Dermis microvascular lymphatic vessel endothelial cell (primary cell): ENCODE data around the gene HBM. TPM values are rescaled to one million over a fixed set of nuclear protein-coding genes. Genes with fewer than 3 reads are reported as not detected.
"Not testable (repeated sequence)": the region's sequence is repeated elsewhere in the genome, so short reads cannot be mapped to it uniquely, and the experiment has no call there.

Source experiments
- DNase-seq, 2 donors: peaks; one replicate each; pipeline versions ENCODE4 v3.0.0 to v3.0.0-alpha.2; 2010; ENCODE audit warnings: low read depth in 2 of 2
- total RNA-seq: library from RNA; depleted of rRNA; stranded (reverse); fragments of >200 nt; gene quantifications from 2 replicates; pipeline ENCODE4 v1.2.1, GENCODE V29; 2014

The HBM gene
- total RNA-seq, 1 donor from 2014 or later = not detected

DNA sequence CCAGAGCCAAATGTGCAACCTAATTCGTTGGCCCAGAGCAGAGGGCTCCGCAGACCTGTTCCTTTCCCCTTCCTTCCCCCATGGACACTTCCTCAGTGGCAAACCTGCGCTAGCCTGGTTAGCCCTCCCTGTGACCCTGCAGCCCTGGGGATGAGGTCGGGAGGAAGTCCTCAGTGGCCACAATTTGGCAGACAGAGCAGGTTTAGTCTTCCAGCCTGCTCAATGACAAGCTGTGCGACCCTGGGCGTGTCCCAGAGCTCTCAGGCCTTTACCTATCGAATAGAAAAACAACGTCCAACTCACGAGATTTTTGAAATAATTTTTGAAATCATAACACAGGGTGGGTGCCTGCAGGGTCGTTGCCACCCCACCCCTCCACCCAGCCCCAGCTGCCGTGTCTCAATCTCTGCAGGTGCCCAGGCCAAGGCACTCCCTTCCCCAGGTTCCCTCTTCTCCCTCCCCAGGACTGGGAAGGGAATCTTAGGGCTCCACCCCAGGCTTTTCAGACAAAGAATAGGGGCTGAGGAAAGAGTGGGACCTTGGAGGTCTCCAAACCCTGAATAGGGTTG, 1.4 kb downstream of the HBM start:
- no peak for DNase-seq

DNA sequence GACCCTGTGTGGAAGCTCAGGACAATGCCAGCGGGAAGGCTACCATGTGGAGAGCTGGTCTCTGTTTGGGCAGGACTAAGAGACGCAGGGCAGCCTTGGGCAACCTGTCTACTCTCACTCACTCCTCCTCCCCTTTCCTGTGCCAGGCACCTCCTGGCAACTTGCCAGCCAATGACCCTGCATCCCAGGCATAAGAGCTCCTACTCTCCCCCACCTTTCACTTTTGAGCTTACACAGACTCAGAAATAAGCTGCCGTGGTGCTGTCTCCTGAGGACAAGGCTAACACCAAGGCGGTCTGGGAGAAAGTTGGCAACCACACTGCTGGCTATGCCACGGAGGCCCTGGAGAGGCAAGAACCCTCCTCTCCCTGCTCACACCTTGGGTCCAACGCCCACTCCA, 2.6 kb downstream of the HBM start:
- no peak for DNase-seq

DNA sequence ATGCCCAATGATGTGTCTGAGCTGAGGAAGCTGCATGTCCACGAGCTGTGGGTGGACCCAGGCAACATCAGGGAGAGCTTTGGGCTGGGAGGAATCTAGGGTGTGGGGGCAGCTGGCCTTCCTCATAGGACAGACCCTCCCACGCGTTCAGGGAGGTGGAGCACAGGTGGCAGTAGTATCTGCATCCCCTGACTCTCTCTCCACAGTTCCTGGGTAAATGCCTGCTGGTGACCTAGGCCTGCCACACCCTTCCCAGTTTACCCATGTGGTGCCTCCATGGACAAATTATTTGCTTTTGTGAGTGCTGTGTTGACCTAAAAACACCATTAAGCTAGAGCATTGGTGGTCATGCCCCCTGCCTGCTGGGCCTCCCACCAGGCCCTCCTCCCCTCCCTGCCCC, 3.2 kb downstream of the HBM start:
- DNase-seq = no peak

DNA sequence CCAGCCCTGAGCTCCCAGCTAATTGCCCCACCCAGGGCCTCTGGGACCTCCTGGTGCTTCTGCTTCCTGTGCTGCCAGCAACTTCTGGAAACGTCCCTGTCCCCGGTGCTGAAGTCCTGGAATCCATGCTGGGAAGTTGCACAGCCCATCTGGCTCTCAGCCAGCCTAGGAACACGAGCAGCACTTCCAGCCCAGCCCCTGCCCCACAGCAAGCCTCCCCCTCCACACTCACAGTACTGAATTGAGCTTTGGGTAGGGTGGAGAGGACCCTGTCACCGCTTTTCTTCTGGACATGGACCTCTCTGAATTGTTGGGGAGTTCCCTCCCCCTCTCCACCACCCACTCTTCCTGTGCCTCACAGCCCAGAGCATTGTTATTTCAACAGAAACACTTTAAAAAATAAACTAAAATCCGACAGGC, 4.3 kb downstream of the HBM start:
- peak in 1 of 2 donors; percentile 21 for DNase-seq

DNA sequence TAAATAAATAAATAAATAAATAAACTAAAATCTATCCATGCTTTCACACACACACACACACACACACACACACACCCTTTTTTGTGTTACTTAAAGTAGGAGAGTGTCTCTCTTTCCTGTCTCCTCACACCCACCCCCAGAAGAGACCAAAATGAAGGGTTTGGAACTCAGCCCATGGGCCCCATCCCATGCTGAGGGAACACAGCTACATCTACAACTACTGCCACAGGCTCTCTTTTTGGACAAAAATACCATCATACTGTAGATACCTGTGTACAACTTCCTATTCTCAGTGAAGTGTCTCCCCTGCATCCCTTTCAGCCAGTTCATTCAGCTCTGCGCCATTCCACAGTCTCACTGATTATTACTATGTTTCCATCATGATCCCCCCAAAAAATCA, 5.0 kb downstream of the HBM start:
- DNase-seq = no peak

DNA sequence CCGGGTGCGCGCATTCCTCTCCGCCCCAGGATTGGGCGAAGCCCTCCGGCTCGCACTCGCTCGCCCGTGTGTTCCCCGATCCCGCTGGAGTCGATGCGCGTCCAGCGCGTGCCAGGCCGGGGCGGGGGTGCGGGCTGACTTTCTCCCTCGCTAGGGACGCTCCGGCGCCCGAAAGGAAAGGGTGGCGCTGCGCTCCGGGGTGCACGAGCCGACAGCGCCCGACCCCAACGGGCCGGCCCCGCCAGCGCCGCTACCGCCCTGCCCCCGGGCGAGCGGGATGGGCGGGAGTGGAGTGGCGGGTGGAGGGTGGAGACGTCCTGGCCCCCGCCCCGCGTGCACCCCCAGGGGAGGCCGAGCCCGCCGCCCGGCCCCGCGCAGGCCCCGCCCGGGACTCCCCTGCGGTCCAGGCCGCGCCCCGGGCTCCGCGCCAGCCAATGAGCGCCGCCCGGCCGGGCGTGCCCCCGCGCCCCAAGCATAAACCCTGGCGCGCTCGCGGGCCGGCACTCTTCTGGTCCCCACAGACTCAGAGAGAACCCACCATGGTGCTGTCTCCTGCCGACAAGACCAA, 6.7 kb downstream of the HBM start, which contains the start of gene HBA2:
Gene HBA2, plus strand, starts transcription at position 503 of the 568 bp plus-strand sequence. Its CDS starts 37 bp downstream, at position 540.
- DNase-seq = not testable (repeated sequence)

DNA sequence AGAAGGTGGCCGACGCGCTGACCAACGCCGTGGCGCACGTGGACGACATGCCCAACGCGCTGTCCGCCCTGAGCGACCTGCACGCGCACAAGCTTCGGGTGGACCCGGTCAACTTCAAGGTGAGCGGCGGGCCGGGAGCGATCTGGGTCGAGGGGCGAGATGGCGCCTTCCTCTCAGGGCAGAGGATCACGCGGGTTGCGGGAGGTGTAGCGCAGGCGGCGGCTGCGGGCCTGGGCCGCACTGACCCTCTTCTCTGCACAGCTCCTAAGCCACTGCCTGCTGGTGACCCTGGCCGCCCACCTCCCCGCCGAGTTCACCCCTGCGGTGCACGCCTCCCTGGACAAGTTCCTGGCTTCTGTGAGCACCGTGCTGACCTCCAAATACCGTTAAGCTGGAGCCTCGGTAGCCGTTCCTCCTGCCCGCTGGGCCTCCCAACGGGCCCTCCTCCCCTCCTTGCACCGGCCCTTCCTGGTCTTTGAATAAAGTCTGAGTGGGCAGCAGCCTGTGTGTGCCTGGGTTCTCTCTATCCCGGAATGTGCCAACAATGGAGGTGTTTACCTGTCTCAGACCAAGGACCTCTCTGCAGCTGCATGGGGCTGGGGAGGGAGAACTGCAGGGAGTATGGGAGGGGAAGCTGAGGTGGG, 7.6 kb downstream of the HBM start:
- not testable (repeated sequence) for DNase-seq

DNA sequence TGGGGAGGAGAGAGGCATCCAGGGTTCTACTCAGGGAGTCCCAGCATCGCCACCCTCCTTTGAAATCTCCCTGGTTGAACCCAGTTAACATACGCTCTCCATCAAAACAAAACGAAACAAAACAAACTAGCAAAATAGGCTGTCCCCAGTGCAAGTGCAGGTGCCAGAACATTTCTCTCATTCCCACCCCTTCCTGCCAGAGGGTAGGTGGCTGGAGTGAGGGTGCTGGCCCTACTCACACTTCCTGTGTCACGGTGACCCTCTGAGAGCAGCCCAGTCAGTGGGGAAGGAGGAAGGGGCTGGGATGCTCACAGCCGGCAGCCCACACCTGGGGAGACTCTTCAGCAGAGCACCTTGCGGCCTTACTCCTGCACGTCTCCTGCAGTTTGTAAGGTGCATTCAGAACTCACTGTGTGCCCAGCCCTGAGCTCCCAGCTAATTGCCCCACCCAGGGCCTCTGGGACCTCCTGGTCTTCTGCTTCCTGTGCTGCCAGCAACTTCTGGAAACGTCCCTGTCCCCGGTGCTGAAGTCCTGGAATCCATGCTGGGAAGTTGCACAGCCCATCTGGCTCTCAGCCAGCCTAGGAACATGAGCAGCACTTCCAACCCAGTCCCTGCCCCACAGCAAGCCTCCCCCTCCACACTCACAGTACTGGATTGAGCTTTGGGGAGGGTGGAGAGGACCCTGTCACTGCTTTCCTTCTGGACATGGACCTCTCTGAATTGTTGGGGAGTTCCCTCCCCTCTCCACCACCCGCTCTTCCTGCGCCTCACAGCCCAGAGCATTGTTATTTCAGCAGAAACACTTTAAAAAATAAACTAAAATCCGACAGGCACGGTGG, 8.4 kb downstream of the HBM start:
- peak in 1 of 2 donors; percentile 26 for DNase-seq

DNA sequence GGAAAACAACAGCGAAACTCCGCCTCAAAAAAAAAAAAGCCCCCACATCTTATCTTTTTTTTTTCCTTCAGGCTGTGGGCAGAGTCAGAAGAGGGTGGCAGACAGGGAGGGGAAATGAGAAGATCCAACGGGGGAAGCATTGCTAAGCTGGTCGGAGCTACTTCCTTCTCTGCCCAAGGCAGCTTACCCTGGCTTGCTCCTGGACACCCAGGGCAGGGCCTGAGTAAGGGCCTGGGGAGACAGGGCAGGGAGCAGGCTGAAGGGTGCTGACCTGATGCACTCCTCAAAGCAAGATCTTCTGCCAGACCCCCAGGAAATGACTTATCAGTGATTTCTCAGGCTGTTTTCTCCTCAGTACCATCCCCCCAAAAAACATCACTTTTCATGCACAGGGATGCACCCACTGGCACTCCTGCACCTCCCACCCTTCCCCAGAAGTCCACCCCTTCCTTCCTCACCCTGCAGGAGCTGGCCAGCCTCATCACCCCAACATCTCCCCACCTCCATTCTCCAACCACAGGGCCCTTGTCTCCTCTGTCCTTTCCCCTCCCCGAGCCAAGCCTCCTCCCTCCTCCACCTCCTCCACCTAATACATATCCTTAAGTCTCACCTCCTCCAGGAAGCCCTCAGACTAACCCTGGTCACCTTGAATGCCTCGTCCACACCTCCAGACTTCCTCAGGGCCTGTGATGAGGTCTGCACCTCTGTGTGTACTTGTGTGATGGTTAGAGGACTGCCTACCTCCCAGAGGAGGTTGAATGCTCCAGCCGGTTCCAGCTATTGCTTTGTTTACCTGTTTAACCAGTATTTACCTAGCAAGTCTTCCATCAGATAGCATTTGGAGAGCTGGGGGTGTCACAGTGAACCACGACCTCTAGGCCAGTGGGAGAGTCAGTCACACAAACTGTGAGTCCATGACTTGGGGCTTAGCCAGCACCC, 9.5 kb downstream of the HBM start:
- no peak for DNase-seq

DNA sequence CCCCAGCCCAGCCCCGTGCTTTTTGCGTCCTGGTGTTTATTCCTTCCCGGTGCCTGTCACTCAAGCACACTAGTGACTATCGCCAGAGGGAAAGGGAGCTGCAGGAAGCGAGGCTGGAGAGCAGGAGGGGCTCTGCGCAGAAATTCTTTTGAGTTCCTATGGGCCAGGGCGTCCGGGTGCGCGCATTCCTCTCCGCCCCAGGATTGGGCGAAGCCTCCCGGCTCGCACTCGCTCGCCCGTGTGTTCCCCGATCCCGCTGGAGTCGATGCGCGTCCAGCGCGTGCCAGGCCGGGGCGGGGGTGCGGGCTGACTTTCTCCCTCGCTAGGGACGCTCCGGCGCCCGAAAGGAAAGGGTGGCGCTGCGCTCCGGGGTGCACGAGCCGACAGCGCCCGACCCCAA, 10.2 kb downstream of the HBM start:
- DNase-seq = not testable (repeated sequence)

DNA sequence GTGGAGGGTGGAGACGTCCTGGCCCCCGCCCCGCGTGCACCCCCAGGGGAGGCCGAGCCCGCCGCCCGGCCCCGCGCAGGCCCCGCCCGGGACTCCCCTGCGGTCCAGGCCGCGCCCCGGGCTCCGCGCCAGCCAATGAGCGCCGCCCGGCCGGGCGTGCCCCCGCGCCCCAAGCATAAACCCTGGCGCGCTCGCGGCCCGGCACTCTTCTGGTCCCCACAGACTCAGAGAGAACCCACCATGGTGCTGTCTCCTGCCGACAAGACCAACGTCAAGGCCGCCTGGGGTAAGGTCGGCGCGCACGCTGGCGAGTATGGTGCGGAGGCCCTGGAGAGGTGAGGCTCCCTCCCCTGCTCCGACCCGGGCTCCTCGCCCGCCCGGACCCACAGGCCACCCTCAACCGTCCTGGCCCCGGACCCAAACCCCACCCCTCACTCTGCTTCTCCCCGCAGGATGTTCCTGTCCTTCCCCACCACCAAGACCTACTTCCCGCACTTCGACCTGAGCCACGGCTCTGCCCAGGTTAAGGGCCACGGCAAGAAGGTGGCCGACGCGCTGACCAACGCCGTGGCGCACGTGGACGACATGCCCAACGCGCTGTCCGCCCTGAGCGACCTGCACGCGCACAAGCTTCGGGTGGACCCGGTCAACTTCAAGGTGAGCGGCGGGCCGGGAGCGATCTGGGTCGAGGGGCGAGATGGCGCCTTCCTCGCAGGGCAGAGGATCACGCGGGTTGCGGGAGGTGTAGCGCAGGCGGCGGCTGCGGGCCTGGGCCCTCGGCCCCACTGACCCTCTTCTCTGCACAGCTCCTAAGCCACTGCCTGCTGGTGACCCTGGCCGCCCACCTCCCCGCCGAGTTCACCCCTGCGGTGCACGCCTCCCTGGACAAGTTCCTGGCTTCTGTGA, 11.0 kb downstream of the HBM start, which contains the start of gene HBA1:
Gene HBA1, plus strand, starts transcription at position 204 of the 906 bp plus-strand sequence. Its CDS starts 37 bp downstream, at position 241.
- not testable (repeated sequence) for DNase-seq

DNA sequence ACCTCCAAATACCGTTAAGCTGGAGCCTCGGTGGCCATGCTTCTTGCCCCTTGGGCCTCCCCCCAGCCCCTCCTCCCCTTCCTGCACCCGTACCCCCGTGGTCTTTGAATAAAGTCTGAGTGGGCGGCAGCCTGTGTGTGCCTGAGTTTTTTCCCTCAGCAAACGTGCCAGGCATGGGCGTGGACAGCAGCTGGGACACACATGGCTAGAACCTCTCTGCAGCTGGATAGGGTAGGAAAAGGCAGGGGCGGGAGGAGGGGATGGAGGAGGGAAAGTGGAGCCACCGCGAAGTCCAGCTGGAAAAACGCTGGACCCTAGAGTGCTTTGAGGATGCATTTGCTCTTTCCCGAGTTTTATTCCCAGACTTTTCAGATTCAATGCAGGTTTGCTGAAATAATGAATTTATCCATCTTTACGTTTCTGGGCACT, 11.6 kb downstream of the HBM start:
- no peak for DNase-seq

DNA sequence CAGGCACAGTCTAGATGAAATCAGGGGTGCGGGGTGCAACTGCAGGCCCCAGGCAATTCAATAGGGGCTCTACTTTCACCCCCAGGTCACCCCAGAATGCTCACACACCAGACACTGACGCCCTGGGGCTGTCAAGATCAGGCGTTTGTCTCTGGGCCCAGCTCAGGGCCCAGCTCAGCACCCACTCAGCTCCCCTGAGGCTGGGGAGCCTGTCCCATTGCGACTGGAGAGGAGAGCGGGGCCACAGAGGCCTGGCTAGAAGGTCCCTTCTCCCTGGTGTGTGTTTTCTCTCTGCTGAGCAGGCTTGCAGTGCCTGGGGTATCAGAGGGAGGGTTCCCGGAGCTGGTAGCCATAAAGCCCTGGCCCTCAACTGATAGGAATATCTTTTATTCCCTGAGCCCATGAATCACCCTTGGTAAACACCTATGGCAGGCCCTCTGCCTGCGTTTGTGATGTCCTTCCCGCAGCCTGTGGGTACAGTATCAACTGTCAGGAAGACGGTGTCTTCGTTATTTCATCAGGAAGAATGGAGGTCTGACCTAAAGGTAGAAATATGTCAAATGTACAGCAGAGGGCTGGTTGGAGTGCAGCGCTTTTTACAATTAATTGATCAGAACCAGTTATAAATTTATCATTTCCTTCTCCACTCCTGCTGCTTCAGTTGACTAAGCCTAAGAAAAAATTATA, 12.3 kb downstream of the HBM start:
- DNase-seq = no peak

DNA sequence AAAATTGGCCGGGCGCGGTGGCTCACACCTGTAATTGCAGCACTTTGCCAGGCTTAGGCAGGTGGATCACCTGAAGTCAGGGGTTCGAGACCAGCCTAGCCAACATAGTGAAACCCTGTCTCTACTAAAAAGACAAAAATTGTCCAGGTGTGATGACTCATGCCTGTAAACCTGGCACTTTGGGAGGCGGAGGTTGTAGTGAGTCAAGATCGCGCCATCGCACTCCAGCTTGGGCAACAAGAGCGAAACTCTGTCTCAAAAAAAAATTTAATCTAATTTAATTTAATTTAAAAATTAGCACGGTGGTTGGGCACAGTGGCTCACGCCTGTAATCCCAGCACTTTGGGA, 12.9 kb downstream of the HBM start:
- DNase-seq = no peak

DNA sequence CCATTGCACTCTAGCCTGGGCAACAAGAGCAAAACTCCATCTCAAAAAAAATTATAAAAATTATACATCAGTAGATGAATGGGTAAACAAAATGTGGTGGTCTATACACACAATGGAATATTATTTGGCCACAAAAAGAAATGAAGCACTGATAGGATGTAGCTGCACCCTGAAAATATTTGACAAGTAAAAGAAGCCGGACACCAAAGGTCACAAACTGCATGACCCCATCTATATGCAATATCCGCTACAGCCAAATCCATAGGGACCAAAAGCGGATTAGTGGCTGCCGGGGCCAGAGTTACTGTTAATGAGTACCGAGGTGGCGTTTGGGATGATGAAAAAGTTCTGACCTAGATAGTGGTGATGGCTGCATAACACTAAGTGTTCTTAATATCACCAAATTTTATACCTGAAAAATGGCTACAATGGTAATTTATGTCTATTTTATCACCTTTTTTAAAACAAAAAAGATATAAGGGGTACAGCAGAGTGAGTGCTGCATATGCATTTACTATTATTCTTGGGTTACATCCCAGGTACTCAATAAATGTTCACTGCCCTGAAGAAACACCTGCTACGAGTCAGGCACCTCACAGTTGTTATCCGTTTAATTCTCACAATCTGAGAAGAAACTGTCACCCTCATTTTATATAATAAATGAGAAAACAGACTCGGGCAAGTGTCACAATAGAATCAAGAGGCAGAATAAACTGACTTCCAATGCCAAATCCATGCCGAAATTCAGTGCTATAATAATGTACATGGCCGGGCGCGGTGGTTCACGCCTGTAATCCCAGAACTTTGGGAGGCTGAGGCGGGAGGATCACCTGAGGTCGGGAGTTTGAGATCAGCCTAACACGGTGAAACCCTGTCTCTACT, 13.7 kb downstream of the HBM start:
- no peak for DNase-seq

DNA sequence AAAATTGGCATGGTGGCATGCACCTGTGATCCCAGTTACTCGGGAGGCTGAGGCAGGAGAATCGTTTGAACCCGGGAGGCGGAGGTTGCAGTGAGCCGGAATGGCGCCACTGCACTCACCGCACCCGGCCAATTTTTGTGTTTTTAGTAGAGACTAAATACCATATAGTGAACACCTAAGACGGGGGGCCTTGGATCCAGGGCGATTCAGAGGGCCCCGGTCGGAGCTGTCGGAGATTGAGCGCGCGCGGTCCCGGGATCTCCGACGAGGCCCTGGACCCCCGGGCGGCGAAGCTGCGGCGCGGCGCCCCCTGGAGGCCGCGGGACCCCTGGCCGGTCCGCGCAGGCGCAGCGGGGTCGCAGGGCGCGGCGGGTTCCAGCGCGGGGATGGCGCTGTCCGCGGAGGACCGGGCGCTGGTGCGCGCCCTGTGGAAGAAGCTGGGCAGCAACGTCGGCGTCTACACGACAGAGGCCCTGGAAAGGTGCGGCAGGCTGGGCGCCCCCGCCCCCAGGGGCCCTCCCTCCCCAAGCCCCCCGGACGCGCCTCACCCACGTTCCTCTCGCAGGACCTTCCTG, 14.4 kb downstream of the HBM start, which contains the start of gene HBQ1:
Gene HBQ1, plus strand, starts transcription at position 359 of the 575 bp plus-strand sequence. Its CDS starts 28 bp downstream, at position 387.
- peak in 1 of 2 donors; percentile 51 for DNase-seq

DNA sequence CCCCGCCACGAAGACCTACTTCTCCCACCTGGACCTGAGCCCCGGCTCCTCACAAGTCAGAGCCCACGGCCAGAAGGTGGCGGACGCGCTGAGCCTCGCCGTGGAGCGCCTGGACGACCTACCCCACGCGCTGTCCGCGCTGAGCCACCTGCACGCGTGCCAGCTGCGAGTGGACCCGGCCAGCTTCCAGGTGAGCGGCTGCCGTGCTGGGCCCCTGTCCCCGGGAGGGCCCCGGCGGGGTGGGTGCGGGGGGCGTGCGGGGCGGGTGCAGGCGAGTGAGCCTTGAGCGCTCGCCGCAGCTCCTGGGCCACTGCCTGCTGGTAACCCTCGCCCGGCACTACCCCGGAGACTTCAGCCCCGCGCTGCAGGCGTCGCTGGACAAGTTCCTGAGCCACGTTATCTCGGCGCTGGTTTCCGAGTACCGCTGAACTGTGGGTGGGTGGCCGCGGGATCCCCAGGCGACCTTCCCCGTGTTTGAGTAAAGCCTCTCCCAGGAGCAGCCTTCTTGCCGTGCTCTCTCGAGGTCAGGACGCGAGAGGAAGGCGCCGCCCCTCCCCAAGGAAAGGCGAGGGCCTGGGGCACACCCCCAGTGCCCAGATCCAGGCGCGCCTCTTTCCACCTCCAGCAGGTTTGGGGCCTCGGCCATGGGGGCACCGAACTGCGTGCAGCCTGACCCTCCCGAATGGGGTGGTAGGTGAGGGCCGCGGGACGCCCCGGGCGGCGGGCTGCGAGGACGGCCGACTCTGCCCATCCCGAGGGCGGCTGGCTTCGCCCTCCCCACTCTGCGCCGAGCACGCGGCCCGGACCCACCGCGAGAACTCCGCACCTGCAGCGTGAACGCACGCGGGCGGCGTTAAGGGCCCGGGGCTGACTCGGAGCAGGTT, 15.1 kb downstream of the HBM start:
- DNase-seq = peak; percentile 32 to 71
